ENCODE measurements around the gene CCS.
"Not testable (repeated sequence)": the region's sequence is repeated elsewhere in the genome, so short reads cannot be mapped to it uniquely, and the experiment has no call there.

Gene CCS, protein sequence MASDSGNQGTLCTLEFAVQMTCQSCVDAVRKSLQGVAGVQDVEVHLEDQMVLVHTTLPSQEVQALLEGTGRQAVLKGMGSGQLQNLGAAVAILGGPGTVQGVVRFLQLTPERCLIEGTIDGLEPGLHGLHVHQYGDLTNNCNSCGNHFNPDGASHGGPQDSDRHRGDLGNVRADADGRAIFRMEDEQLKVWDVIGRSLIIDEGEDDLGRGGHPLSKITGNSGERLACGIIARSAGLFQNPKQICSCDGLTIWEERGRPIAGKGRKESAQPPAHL

GRCh38 chr11:66592457-66593302, at the start of gene CCS, which contains the start of gene CCDC87:
Gene CCS (plus strand): TSS chr11:66593185. CDS start chr11:66593262, 77 bp downstream.
Gene CCDC87 (minus strand): TSS chr11:66593063. CDS start chr11:66593015, 48 bp downstream.
- in situ Hi-C loops (cut with HindIII; ENCODE audit: low sequenced_read_pairs) = no loop called here

DNA sequence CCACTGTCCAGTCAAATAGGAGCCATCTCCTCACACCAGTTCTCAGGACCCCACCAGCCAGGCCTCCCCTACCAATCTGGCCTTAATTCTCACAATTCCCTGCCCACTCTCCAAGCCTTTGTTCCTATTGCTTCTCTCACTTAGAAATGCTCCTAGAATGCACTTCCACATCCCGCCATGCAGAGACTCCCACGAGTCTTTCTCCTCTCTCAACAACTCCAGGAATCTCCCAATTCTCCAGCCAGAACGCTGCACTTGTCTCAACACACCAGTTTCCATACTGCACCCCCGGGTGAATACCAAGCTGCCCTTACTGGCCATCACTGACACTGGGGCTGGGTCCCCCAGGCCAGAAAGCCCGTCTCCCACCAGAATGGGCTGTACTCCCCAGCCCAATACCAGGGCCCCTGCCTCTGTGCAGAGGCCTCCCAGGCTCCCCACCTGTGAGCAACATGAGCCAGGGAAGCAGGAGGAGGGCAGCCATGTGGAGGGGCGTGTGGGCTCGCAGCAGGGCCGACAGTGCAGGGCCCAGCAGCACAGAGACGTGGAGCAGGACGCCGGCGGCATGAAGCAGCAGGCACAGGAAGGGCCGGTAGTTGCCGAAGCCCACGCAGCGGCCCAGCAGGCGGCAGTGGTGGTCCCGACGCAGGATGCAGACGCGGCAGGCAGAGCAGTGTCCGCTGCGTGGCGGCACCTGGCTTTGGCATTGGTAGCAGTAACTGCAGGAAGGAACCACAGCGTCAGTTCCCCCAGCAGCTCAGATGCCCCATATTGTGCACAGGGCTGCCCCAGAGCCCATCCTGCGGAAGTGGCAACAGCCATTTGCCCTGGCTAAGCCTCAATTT, 49.5 kb upstream of the CCS start:
- in situ Hi-C loops (cut with HindIII; ENCODE audit: low sequenced_read_pairs) = no loop called here

DNA sequence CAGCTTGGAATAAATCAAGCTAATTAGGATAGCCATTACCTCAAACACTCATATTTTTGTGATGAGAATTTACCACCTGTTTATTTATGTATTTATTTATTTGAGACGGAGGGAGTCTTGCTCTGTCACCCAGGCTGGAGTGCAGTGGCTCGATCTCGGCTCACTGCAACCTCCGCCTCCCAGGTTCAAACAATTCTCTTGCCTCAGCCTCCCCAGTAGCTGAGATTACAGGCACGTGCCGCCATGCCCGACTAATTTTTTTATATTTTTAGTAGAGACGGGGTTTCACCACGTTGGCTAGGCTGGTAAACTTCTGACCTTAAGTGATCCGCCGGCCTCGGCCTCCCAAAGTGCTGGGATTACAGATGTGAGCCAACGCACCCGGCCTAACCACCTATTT, 48.0 kb upstream of the CCS start:
- in situ Hi-C loops (cut with HindIII; ENCODE audit: low sequenced_read_pairs) = not testable (repeated sequence)

DNA sequence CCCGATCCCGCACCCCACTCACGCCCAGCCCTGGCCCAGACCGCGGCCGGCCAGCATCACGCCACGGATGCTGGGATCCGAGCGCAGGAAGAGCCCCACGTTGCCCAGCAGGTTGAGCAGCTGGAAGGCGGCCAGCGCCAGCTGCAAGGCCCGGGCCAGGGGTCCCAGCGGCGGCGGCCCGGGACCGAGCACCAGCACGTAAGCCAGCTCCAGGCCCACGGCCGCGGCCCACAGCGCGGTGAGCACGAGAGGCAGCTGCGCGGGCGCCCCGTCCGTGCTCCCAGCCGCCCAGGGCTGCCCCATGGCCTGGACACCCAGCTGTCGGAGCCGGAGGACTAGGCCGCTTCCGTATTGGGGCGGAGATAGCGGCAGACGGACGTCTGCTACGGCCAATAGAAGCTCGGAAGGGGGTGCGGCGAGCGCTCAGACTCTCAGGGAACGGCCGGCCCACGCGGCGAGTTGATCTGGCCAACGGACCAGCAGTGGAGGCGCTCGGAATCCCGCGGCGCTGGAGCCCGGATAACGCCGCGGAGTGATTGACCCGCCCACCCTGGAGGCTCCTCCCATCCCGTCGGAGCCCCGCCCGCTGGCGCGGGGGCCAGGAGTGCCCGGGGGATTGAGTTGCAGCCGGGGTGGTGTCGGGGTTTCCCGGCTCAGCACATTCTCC, 47.2 kb upstream of the CCS start, which contains the start of gene ZDHHC24:
Gene ZDHHC24 (minus strand): TSS at position 348 of the 667 bp plus-strand sequence. CDS start 45 bp downstream, at position 303.
- in situ Hi-C loops (cut with HindIII; ENCODE audit: low sequenced_read_pairs) = no loop called here

GRCh38 chr11:66546368-66546965, 46.5 kb upstream of the CCS start, which contains the start of gene ACTN3:
Gene ACTN3 (plus strand): TSS chr11:66546903. CDS start chr11:66546938, 35 bp downstream.
- in situ Hi-C loops (cut with HindIII; ENCODE audit: low sequenced_read_pairs) = no loop called here

GRCh38 chr11:66546966-66547661, 45.9 kb upstream of the CCS start:
- in situ Hi-C loops (cut with HindIII; ENCODE audit: low sequenced_read_pairs) = no loop called here

GRCh38 chr11:66547662-66548009, 45.3 kb upstream of the CCS start:
- in situ Hi-C loops (cut with HindIII; ENCODE audit: low sequenced_read_pairs) = no loop called here

- in situ Hi-C loops (cut with HindIII; ENCODE audit: low sequenced_read_pairs) = no loop called here
These were observed 44.9 kb upstream of the CCS start for GRCh38 chr11:66548041-66548440.

- in situ Hi-C loops (cut with HindIII; ENCODE audit: low sequenced_read_pairs) = no loop called here
These were observed 44.0 kb upstream of the CCS start for GRCh38 chr11:66548774-66549630.

DNA sequence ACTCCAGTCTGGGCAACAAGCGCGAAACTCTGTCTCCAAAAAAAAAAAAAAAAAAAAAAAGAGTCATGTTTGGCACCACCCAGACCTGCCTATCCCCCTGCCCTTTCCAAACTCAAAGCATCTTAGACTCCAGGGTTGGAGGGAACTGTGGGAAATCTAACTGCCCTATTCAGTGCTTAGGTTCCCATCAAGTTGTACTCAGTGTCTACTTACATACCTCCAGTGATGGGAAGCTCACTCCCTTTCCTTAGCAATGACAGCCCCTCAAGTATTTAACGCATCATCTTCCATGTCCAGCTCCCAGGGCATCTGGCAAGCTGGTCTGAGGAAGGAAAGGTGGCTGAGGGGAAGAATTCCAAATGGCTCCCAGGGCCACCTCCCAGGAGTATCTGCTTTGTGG, 43.3 kb upstream of the CCS start:
- in situ Hi-C loops (cut with HindIII; ENCODE audit: low sequenced_read_pairs) = no loop called here

- in situ Hi-C loops (cut with HindIII; ENCODE audit: low sequenced_read_pairs) = no loop called here
These were observed 42.1 kb upstream of the CCS start for GRCh38 chr11:66550887-66551286.

DNA sequence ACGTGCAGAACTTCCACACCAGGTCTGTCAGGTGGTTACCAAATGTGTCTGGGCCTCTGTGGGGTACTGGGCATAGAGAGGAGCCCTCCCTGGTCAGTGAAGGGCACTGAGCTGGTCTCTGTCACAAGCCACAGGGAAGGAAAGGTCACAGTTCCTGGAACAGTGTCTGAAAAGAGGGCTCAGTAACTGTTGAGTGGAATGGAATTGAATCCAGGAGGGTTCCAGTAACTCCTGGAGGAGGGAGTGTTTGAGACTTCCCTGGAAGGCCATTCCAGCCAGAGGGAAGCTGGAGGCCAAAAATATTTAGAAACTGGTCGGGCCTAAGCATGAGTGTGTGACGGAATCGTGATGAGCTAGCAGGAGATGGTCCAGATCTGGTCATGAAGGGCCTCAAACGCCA, 38.4 kb upstream of the CCS start:
- in situ Hi-C loops (cut with HindIII; ENCODE audit: low sequenced_read_pairs) = no loop called here

GRCh38 chr11:66555416-66555815, 37.6 kb upstream of the CCS start:
- in situ Hi-C loops (cut with HindIII; ENCODE audit: low sequenced_read_pairs) = no loop called here

DNA sequence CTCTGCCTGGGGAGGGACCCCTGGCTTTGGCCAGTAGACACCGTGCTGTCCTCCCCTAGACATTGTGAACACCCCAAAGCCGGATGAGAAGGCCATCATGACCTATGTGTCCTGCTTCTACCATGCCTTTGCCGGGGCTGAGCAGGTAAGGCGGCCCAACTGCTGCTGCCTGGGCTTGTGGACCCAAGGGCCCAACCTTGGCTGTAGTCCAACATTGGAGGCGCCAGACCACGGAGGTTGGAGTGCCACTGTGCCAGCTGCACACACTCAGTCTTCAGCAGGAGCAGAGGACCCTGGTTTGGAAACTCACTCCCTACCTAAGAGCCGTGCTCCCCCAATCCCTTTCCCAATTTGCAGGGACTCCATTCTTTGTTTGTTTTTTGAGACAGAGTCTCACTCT, 36.9 kb upstream of the CCS start:
- in situ Hi-C loops (cut with HindIII; ENCODE audit: low sequenced_read_pairs) = no loop called here

- in situ Hi-C loops (cut with HindIII; ENCODE audit: low sequenced_read_pairs) = no loop called here
These were observed 35.2 kb upstream of the CCS start for GRCh38 chr11:66557733-66558326.

DNA sequence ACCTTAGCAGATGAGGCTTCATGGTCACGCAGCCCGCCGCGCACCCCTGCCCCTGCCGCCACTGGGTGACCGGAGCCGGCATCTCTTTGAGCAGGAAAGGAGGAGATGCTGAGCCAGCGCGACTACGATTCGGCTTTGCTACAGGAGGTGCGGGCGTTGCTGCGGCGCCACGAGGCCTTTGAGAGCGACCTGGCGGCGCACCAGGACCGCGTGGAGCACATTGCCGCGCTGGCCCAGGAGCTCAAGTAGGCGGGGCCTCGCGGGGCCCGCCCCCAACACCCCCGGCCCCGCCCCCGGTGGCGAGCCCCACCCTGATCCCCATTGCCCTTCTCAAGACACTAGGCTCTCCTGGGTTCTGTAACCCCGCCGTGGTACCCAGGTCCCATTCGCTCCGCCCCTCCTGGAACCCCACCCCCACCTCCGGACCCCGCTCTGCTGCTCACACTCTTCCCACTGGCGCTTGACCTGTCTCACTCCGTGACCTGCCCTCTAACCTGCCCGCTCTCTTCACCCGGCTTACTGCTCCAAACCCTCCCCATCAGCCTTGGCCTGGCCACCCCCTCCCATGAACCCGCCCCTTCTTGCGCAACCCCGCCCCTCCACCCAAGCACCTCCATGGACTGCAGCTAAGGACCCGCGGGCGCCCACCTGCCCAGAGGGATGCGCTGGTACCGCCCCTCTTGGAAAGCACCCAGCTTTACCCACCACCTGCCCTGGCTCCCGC, 33.7 kb upstream of the CCS start:
- in situ Hi-C loops (cut with HindIII; ENCODE audit: low sequenced_read_pairs) = no loop called here

DNA sequence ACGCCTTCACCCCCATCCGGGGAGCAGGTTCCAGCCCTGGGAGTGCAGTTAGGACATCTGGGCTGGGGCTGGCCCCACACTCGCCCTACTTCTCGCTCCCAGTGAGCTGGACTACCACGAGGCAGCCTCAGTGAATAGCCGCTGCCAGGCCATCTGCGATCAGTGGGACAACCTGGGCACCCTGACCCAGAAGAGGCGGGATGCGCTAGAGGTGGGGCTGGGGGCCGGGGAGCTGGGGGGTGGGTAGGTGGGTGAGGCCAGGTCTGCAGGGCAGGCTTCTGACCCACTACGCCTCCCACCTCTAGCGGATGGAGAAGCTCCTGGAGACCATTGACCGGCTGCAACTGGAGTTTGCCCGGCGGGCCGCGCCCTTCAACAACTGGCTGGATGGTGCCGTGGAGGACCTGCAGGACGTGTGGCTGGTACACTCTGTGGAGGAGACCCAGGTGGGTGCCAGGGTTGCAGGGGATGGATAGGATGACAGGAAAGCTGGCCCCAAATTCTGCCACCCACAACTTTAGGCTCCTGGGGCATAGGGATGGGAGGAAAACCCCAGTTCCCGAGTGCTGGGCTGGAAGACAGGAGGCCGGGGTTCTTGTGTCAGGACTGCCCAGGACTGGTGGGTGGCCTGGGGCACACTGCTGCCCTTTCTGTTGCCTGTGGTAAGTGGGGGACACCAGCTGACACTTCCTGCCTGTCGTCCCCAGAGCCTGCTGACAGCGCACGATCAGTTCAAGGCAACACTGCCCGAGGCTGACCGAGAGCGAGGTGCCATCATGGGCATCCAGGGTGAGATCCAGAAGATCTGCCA, 32.9 kb upstream of the CCS start:
- in situ Hi-C loops (cut with HindIII; ENCODE audit: low sequenced_read_pairs) = no loop called here
